K562 (cell line): ENCODE data around the gene TMED4. TPM values are rescaled to one million over a fixed set of nuclear protein-coding genes. Genes with fewer than 3 reads are reported as not detected.

Source experiments
- HOXB6 ChIP-seq: fragments of 250-450 bp; sonication (Bioruptor Pico); IDR thresholded peaks from 2 replicates; pipeline ENCODE4 v1.5.1; 2022; ENCODE audit warnings: mild to moderate bottlenecking, borderline replicate concordance
- NFXL1 ChIP-seq: fragments of 450-650 bp; formaldehyde crosslinking; IDR thresholded peaks from 2 replicates; pipeline ENCODE4 v1.4.0; 2021; ENCODE audit warnings: mild to moderate bottlenecking
- SIX5 ChIP-seq, 2 experiments: IDR thresholded peaks; 2 replicates each; pipeline ENCODE4 v1.6.1; 2011; ENCODE audit warnings: low read length in 2 of 2, borderline replicate concordance in 1 of 2, low read depth in 1 of 2, mild to moderate bottlenecking in 1 of 2, moderate library complexity in 1 of 2; ENCODE audit not compliant: insufficient read depth in 1 of 2
- SNIP1 ChIP-seq: fragments of 450-650 bp; IDR thresholded peaks from 2 replicates; pipeline ENCODE4 v1.7.1; 2017; ENCODE audit warnings: low read depth, mild to moderate bottlenecking
- SPI1 ChIP-seq: IDR thresholded peaks from 2 replicates; pipeline ENCODE4 v1.6.1; 2011; ENCODE audit warnings: low read depth, low read length, control low read depth, borderline replicate concordance
- ZNF274 ChIP-seq: IDR thresholded peaks from 2 replicates; pipeline ENCODE4 v1.6.1; 2011; ENCODE audit warnings: low read depth, mild to moderate bottlenecking, low read length, moderate library complexity, borderline replicate concordance
- ZNF408 ChIP-seq: fragments of 250-450 bp; sonication (Bioruptor Pico); IDR thresholded peaks from 2 replicates; pipeline ENCODE4 v1.4.0; 2020; ENCODE audit warnings: low read depth, mild to moderate bottlenecking, moderate library complexity
- polyA plus RNA-seq, 8 experiments: library from polyadenylated mRNA; depleted of rRNA in 4 of 8; stranded (reverse) in 5 of 8; unstranded in 3 of 8; fragments of >200 nt; fragmentation: Nextera tagmentation in 2 of 8; fragmentation: Illumina TruSeq in 1 of 8; extraction: Ambion mirVana in 2 of 8; extraction: Trizol in 1 of 8; gene quantifications; 2 replicates each; pipeline versions ENCODE4 v1.2.1 to v1.2.3, GENCODE V29; 2011 to 2014; ENCODE audit warnings: inconsistent platforms in 1 of 8, missing spikeins in 1 of 8
- total RNA-seq, 7 experiments: library from RNA; depleted of rRNA in 6 of 7; stranded (reverse); fragments of >200 nt in 6 of 7; fragmentation: Illumina TruSeq in 2 of 7; extraction: Trizol in 2 of 7; gene quantifications; 2 replicates each; pipeline versions ENCODE4 v1.2.1 to v1.2.3, GENCODE V29; 2011 to 2021; ENCODE audit warnings: low replicate concordance in 1 of 7
- TF ChIP-seq, protein P1 (sequence below): fragments of 250-450 bp; sonication (Bioruptor Pico); IDR thresholded peaks from 2 replicates; pipeline ENCODE4 v1.4.0; 2020; ENCODE audit warnings: mild to moderate bottlenecking, moderate library complexity, borderline replicate concordance
- TF ChIP-seq, protein P2 (sequence below): fragments of 450-650 bp; IDR thresholded peaks from 2 replicates; pipeline ENCODE4 v1.6.1; 2018; ENCODE audit warnings: mild to moderate bottlenecking, low read depth; ENCODE audit not compliant: partially characterized antibody
- TF ChIP-seq, protein P3 (sequence below): fragments of 250-450 bp; sonication (Bioruptor Pico); IDR thresholded peaks from 2 replicates; pipeline ENCODE4 v1.4.0; 2020; ENCODE audit warnings: mild to moderate bottlenecking, moderate library complexity
- TF ChIP-seq, protein P4 (sequence below): fragments of 450-650 bp; IDR thresholded peaks from 2 replicates; pipeline ENCODE4 v1.6.1; 2014; ENCODE audit warnings: low read depth, mild to moderate bottlenecking, moderate library complexity, borderline replicate concordance
- TF ChIP-seq, protein P5 (sequence below), 2 experiments: fragments of 450-650 bp in 1 of 2; sonication (generic) in 1 of 2; formaldehyde crosslinking in 1 of 2; IDR thresholded peaks in 1 of 2; conservative IDR thresholded peaks in 1 of 2; 2 replicates each; pipeline versions ENCODE4 v1.6.1 to v1.8.1; 2016 to 2023; ENCODE audit warnings: mild to moderate bottlenecking in 2 of 2, moderate library complexity in 2 of 2, inconsistent platforms in 1 of 2, missing genetic modification reagents in 1 of 2
- TF ChIP-seq, protein P6 (sequence below): fragments of 250-450 bp; sonication (Bioruptor Pico); IDR thresholded peaks from 2 replicates; pipeline ENCODE4 v1.5.0; 2020; ENCODE audit warnings: mild to moderate bottlenecking

The TMED4 gene
- total and polyA plus RNA-seq, 9 of the 15 experiments (the other 6 are each of a cell fraction or from before 2014, with no cell fraction given): 20.3 to 64.0 (median 42.1) TPM

DNA sequence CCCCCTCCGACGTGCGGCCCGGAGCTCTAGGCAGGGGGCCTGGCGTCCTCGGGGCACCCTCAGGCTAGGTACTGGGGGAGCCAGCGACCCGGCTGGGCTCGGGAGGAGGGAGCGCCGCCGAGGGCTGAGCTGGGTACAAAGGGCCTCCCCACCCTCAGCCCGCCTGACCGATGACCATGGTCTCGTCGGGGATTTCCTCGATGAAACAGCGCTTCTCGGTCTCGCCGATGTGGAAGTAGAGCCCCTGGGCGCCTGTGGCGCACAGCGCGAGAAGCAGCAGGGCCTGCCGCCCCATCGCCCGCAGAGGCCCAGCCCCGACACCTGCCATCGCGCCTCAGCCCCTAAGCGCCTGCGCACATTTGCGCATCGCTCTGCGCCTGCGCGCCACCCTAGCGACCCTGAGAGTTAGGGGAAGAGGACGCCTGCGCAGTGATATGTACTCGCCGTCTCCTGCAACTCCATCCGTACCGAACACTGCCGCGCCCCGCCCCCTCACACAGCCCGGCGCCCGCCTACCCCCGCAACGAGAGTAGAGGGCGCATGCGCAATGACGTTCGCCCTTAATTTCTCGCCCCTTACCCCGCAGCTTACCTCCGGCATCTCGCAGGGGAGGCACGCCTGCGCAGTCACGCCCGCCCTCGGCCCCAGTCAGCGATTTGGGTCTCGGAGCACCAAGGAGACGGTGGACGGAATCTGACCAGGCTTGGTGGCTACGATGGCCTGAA, at the start of gene TMED4 (continued):
- TF ChIP-seq, protein P1, sequence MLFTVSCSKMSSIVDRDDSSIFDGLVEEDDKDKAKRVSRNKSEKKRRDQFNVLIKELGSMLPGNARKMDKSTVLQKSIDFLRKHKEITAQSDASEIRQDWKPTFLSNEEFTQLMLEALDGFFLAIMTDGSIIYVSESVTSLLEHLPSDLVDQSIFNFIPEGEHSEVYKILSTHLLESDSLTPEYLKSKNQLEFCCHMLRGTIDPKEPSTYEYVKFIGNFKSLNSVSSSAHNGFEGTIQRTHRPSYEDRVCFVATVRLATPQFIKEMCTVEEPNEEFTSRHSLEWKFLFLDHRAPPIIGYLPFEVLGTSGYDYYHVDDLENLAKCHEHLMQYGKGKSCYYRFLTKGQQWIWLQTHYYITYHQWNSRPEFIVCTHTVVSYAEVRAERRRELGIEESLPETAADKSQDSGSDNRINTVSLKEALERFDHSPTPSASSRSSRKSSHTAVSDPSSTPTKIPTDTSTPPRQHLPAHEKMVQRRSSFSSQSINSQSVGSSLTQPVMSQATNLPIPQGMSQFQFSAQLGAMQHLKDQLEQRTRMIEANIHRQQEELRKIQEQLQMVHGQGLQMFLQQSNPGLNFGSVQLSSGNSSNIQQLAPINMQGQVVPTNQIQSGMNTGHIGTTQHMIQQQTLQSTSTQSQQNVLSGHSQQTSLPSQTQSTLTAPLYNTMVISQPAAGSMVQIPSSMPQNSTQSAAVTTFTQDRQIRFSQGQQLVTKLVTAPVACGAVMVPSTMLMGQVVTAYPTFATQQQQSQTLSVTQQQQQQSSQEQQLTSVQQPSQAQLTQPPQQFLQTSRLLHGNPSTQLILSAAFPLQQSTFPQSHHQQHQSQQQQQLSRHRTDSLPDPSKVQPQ: no peak
- TF ChIP-seq, protein P2, sequence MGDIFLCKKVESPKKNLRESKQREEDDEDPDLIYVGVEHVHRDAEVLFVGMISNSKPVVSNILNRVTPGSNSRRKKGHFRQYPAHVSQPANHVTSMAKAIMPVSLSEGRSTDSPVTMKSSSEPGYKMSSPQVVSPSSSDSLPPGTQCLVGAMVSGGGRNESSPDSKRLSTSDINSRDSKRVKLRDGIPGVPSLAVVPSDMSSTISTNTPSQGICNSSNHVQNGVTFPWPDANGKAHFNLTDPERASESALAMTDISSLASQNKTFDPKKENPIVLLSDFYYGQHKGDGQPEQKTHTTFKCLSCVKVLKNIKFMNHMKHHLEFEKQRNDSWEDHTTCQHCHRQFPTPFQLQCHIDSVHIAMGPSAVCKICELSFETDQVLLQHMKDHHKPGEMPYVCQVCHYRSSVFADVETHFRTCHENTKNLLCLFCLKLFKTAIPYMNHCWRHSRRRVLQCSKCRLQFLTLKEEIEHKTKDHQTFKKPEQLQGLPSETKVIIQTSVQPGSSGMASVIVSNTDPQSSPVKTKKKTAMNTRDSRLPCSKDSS: no peak
- TF ChIP-seq SNIP1 (no peak), SPI1 (no peak), NFXL1 (no peak), ZNF274 (no peak), SIX5 (IDR thresholded peaks at IDR 0.05; ENCODE audit: borderline replicate concordance in 1 of 2, insufficient read depth in 1 of 2, low read depth in 1 of 2, low read length in 2 of 2) (no peak), ZNF408 (CRISPR knock-in tag) (no peak), HOXB6 (CRISPR knock-in tag) (no peak)
- TF ChIP-seq, protein P3, sequence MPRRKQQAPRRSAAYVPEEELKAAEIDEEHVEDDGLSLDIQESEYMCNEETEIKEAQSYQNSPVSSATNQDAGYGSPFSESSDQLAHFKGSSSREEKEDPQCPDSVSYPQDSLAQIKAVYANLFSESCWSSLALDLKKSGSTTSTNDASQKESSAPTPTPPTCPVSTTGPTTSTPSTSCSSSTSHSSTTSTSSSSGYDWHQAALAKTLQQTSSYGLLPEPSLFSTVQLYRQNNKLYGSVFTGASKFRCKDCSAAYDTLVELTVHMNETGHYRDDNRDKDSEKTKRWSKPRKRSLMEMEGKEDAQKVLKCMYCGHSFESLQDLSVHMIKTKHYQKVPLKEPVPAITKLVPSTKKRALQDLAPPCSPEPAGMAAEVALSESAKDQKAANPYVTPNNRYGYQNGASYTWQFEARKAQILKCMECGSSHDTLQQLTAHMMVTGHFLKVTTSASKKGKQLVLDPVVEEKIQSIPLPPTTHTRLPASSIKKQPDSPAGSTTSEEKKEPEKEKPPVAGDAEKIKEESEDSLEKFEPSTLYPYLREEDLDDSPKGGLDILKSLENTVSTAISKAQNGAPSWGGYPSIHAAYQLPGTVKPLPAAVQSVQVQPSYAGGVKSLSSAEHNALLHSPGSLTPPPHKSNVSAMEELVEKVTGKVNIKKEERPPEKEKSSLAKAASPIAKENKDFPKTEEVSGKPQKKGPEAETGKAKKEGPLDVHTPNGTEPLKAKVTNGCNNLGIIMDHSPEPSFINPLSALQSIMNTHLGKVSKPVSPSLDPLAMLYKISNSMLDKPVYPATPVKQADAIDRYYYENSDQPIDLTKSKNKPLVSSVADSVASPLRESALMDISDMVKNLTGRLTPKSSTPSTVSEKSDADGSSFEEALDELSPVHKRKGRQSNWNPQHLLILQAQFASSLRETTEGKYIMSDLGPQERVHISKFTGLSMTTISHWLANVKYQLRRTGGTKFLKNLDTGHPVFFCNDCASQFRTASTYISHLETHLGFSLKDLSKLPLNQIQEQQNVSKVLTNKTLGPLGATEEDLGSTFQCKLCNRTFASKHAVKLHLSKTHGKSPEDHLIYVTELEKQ: no peak
- TF ChIP-seq, protein P4, sequence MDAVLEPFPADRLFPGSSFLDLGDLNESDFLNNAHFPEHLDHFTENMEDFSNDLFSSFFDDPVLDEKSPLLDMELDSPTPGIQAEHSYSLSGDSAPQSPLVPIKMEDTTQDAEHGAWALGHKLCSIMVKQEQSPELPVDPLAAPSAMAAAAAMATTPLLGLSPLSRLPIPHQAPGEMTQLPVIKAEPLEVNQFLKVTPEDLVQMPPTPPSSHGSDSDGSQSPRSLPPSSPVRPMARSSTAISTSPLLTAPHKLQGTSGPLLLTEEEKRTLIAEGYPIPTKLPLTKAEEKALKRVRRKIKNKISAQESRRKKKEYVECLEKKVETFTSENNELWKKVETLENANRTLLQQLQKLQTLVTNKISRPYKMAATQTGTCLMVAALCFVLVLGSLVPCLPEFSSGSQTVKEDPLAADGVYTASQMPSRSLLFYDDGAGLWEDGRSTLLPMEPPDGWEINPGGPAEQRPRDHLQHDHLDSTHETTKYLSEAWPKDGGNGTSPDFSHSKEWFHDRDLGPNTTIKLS: no peak
- TF ChIP-seq, protein P5, sequence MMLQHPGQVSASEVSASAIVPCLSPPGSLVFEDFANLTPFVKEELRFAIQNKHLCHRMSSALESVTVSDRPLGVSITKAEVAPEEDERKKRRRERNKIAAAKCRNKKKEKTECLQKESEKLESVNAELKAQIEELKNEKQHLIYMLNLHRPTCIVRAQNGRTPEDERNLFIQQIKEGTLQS (IDR thresholded peaks at IDR 0.05): no peak
- TF ChIP-seq, protein P5 (CRISPR knock-in tag; conservative IDR thresholded peaks at IDR 0.05): 0 out of 2 replicates have a peak, but pooled peaks have one; percentile 28
- TF ChIP-seq, protein P6, sequence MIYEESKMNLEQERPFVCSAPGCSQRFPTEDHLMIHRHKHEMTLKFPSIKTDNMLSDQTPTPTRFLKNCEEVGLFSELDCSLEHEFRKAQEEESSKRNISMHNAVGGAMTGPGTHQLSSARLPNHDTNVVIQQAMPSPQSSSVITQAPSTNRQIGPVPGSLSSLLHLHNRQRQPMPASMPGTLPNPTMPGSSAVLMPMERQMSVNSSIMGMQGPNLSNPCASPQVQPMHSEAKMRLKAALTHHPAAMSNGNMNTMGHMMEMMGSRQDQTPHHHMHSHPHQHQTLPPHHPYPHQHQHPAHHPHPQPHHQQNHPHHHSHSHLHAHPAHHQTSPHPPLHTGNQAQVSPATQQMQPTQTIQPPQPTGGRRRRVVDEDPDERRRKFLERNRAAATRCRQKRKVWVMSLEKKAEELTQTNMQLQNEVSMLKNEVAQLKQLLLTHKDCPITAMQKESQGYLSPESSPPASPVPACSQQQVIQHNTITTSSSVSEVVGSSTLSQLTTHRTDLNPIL (CRISPR knock-in tag): no peak
